ENCODE measurements around the gene NRIP1.

NRIP1 gene

DNA sequence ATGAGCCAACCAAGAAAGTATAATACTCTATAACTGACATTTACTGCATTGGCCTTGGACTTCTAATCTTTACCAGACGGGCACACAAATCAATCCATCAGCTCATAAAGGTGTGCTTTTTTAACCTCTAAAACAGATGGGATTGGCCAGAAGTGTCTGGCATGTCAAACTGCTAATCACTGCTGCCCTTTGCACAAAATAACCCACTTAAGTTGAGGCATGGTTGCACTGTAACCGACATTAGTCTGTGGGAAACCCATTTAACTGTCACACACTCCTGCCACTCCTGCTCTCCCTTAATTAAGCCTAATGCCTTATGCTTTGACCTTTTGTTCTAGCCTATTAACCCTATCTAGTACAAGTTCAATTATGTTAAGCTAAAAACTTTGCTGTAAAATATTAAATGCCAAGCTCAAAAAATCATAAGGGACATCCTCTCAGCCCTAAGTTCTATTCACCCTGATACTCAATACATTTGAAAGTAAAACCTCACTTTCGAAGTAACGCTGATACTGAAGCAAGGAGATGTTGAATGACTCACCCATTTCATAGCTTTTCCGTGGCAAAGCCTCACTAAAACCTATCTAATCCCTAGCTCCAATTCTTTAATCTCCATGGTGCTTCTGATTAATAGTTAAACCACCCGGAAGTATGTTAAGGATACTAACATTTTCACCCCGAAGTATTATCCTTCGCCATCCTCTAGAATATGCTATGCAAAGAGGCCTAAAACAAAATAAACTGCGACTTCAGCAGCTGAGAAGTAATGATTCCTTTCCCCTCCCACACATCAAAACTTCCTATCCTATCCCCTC lies 12.9 kb downstream of the NRIP1 start:
- Histone ChIP-seq H3K4ac (ENCODE audit: low read depth, low read length) (peak overlapping the region; percentile 57), H2BK120ac (ENCODE audit: insufficient read depth, low read length, poor library complexity) (no peak overlapping the region), H3K79me2 (ENCODE audit: control insufficient read depth, insufficient read depth, low read length, poor library complexity) (peaks cover 10% of the 10 kb centered on the region), H2BK5ac (ENCODE audit: low read depth, low read length, poor library complexity) (no peak overlapping the region), H3K27ac (ENCODE audit: low read depth, low read length) (no peak overlapping the region), H4K8ac (ENCODE audit: low read depth, low read length) (no peak overlapping the region), H3K36me3 (ENCODE audit: control insufficient read depth in 1 of 2, insufficient read depth in 2 of 2, low read length in 2 of 2) (no peaks in the 10 kb centered on the region), H3K4me1 (ENCODE audit: control insufficient read depth in 1 of 2, insufficient read depth in 2 of 2, low read length in 2 of 2) (peaks cover 2 to 5% of the 10 kb centered on the region in 2 experiments), H3K9ac (ENCODE audit: low read length) (no peak overlapping the region), H2BK12ac (ENCODE audit: low read length) (no peak overlapping the region), H4K12ac (ENCODE audit: low read depth, low read length) (no peak overlapping the region), H2AK5ac (ENCODE audit: low read length) (no peak overlapping the region), H3K4me3 (ENCODE audit: low read depth, low read length) (no peak overlapping the region), H4K91ac (ENCODE audit: low read depth, low read length) (no peak overlapping the region), H2AFZ (ENCODE audit: insufficient read depth, low read length, poor library complexity) (no peak overlapping the region), H3K27me3 (ENCODE audit: insufficient read depth, low read length) (no peaks in the 10 kb centered on the region), H3K23ac (ENCODE audit: low read length) (no peak overlapping the region), H3K18ac (ENCODE audit: low read length) (no peak overlapping the region), H3K79me1 (ENCODE audit: low read length) (no peaks in the 10 kb centered on the region), H3K4me2 (ENCODE audit: low read length) (peak overlapping the region; percentile 1), H3K14ac (ENCODE audit: low read length) (no peak overlapping the region), H3K9me3 (ENCODE audit: insufficient read depth, low read depth, low read length) (no peaks in the 10 kb centered on the region)
- DNase-seq, result no peak
- no CpG with 5 or more reads among the region's 9 CpGs for WGBS (ENCODE audit: extremely low coverage, insufficient coverage, insufficient read length)

- Histone ChIP-seq H3K9me3 (ENCODE audit: insufficient read depth, low read depth, low read length) (no peaks in the 10 kb centered on the region), H3K18ac (ENCODE audit: low read length) (no peak overlapping the region), H4K8ac (ENCODE audit: low read depth, low read length) (no peak overlapping the region), H4K91ac (ENCODE audit: low read depth, low read length) (no peak overlapping the region), H3K4ac (ENCODE audit: low read depth, low read length) (peak overlapping the region; percentile 95), H3K79me1 (ENCODE audit: low read length) (no peaks in the 10 kb centered on the region), H3K23ac (ENCODE audit: low read length) (no peak overlapping the region), H2BK12ac (ENCODE audit: low read length) (no peak overlapping the region), H2AK5ac (ENCODE audit: low read length) (no peak overlapping the region), H3K36me3 (ENCODE audit: control insufficient read depth in 1 of 2, insufficient read depth in 2 of 2, low read length in 2 of 2) (no peaks in the 10 kb centered on the region), H2AFZ (ENCODE audit: insufficient read depth, low read length, poor library complexity) (no peak overlapping the region), H3K4me3 (ENCODE audit: low read depth, low read length) (no peak overlapping the region), H3K9ac (ENCODE audit: low read length) (no peak overlapping the region), H3K4me2 (ENCODE audit: low read length) (peak overlapping the region; percentile 4), H2BK5ac (ENCODE audit: low read depth, low read length, poor library complexity) (no peak overlapping the region), H3K4me1 (ENCODE audit: control insufficient read depth in 1 of 2, insufficient read depth in 2 of 2, low read length in 2 of 2) (peaks cover 2 to 5% of the 10 kb centered on the region in 2 experiments), H4K12ac (ENCODE audit: low read depth, low read length) (no peak overlapping the region), H3K14ac (ENCODE audit: low read length) (no peak overlapping the region), H3K79me2 (ENCODE audit: control insufficient read depth, insufficient read depth, low read length, poor library complexity) (peaks cover 12% of the 10 kb centered on the region), H2BK120ac (ENCODE audit: insufficient read depth, low read length, poor library complexity) (no peak overlapping the region), H3K27ac (ENCODE audit: low read depth, low read length) (no peak overlapping the region), H3K27me3 (ENCODE audit: insufficient read depth, low read length) (no peaks in the 10 kb centered on the region)
- no CpG with 5 or more reads among the region's 11 CpGs for WGBS (ENCODE audit: extremely low coverage, insufficient coverage, insufficient read length)
- no peak for DNase-seq
These were observed 14.0 kb downstream of the NRIP1 start for GRCh38 chr21:15050568-15051377.

- Histone ChIP-seq H3K79me2 (ENCODE audit: control insufficient read depth, insufficient read depth, low read length, poor library complexity) (peaks cover 6% of the 10 kb centered on the region), H3K14ac (ENCODE audit: low read length) (no peak overlapping the region), H3K4ac (ENCODE audit: low read depth, low read length) (peak overlapping the region; percentile 81), H3K18ac (ENCODE audit: low read length) (no peak overlapping the region), H4K12ac (ENCODE audit: low read depth, low read length) (no peak overlapping the region), H3K27me3 (ENCODE audit: insufficient read depth, low read length) (no peaks in the 10 kb centered on the region), H4K8ac (ENCODE audit: low read depth, low read length) (no peak overlapping the region), H2BK5ac (ENCODE audit: low read depth, low read length, poor library complexity) (no peak overlapping the region), H3K36me3 (ENCODE audit: control insufficient read depth in 1 of 2, insufficient read depth in 2 of 2, low read length in 2 of 2) (peaks cover 1 to 3% of the 10 kb centered on the region in 2 experiments), H3K4me3 (ENCODE audit: low read depth, low read length) (no peak overlapping the region), H2BK120ac (ENCODE audit: insufficient read depth, low read length, poor library complexity) (no peak overlapping the region), H3K9ac (ENCODE audit: low read length) (no peak overlapping the region), H3K79me1 (ENCODE audit: low read length) (no peaks in the 10 kb centered on the region), H2BK12ac (ENCODE audit: low read length) (no peak overlapping the region), H2AK5ac (ENCODE audit: low read length) (no peak overlapping the region), H3K27ac (ENCODE audit: low read depth, low read length) (no peak overlapping the region), H3K4me2 (ENCODE audit: low read length) (no peak overlapping the region), H4K91ac (ENCODE audit: low read depth, low read length) (no peak overlapping the region), H3K4me1 (ENCODE audit: control insufficient read depth in 1 of 2, insufficient read depth in 2 of 2, low read length in 2 of 2) (no peaks in the 10 kb centered on the region), H3K9me3 (ENCODE audit: insufficient read depth, low read depth, low read length) (no peaks in the 10 kb centered on the region), H2AFZ (ENCODE audit: insufficient read depth, low read length, poor library complexity) (no peak overlapping the region), H3K23ac (ENCODE audit: low read length) (no peak overlapping the region)
- DNase-seq, result no peak
- WGBS (ENCODE audit: extremely low coverage, insufficient coverage, insufficient read length), result no CpG with 5 or more reads among the region's 3 CpGs
These were observed 19.8 kb downstream of the NRIP1 start for GRCh38 chr21:15045017-15045416.

- Histone ChIP-seq H4K91ac (ENCODE audit: low read depth, low read length) (no peak overlapping the region), H3K18ac (ENCODE audit: low read length) (no peak overlapping the region), H3K9ac (ENCODE audit: low read length) (no peak overlapping the region), H3K4ac (ENCODE audit: low read depth, low read length) (peak overlapping the region; percentile 81), H3K4me2 (ENCODE audit: low read length) (no peak overlapping the region), H3K23ac (ENCODE audit: low read length) (no peak overlapping the region), H2BK12ac (ENCODE audit: low read length) (no peak overlapping the region), H3K27me3 (ENCODE audit: insufficient read depth, low read length) (no peaks in the 10 kb centered on the region), H2BK120ac (ENCODE audit: insufficient read depth, low read length, poor library complexity) (no peak overlapping the region), H3K4me1 (ENCODE audit: control insufficient read depth in 1 of 2, insufficient read depth in 2 of 2, low read length in 2 of 2) (no peaks in the 10 kb centered on the region), H3K79me1 (ENCODE audit: low read length) (no peaks in the 10 kb centered on the region), H2BK5ac (ENCODE audit: low read depth, low read length, poor library complexity) (no peak overlapping the region), H4K12ac (ENCODE audit: low read depth, low read length) (no peak overlapping the region), H3K9me3 (ENCODE audit: insufficient read depth, low read depth, low read length) (no peaks in the 10 kb centered on the region), H3K36me3 (ENCODE audit: control insufficient read depth in 1 of 2, insufficient read depth in 2 of 2, low read length in 2 of 2) (peaks cover 1 to 3% of the 10 kb centered on the region in 2 experiments), H3K4me3 (ENCODE audit: low read depth, low read length) (no peak overlapping the region), H2AK5ac (ENCODE audit: low read length) (no peak overlapping the region), H2AFZ (ENCODE audit: insufficient read depth, low read length, poor library complexity) (no peak overlapping the region), H4K8ac (ENCODE audit: low read depth, low read length) (no peak overlapping the region), H3K27ac (ENCODE audit: low read depth, low read length) (no peak overlapping the region), H3K79me2 (ENCODE audit: control insufficient read depth, insufficient read depth, low read length, poor library complexity) (peaks cover 6% of the 10 kb centered on the region), H3K14ac (ENCODE audit: low read length) (no peak overlapping the region)
- no peak for DNase-seq
These were observed 22.3 kb downstream of the NRIP1 start for GRCh38 chr21:15042531-15042930.

Measured in trophoblast cell (in vitro differentiated cells and primary cell).